Calu3 (cell line): Measurements from ENCODE around the gene SERPINF2. TPM values are rescaled to one million over a fixed set of nuclear protein-coding genes. Genes with fewer than 3 reads are reported as not detected.
A peak's percentile ranks its signal among the peaks of the same experiment; 100 is the strongest.

ENCODE experiments used
- BruUV-seq: library from RNA; stranded (reverse); fragments of 400-500 nt; replicated peaks from 2 replicates; lab custom pipeline; 2021; lab: Mats Ljungman, UMichigan
- CTCF ChIA-PET: fragments of 300-600 bp; sonication (Branson Sonifier 250); formaldehyde crosslinking; loops from one replicate; lab custom pipeline; 2022; ENCODE audit warnings: antibody characterized with exemption; lab: Charles Lee
- DNase-seq: peaks from one replicate; pipeline ENCODE4 v3.0.0; 2022
- H3K27ac Mint-ChIP-seq: one replicate; pipeline ENCODE4 v1.8.0; 2022; ENCODE audit warnings: mixed read lengths; ENCODE audit not compliant: unreplicated experiment
- H3K27me3 Mint-ChIP-seq: one replicate; pipeline ENCODE4 v1.8.0; 2022; ENCODE audit warnings: mixed read lengths; ENCODE audit not compliant: unreplicated experiment
- H3K36me3 Mint-ChIP-seq: one replicate; pipeline ENCODE4 v1.8.0; 2022; ENCODE audit warnings: mild to moderate bottlenecking, moderate library complexity, mixed read lengths; ENCODE audit not compliant: insufficient read depth, unreplicated experiment
- H3K4me1 Mint-ChIP-seq: one replicate; pipeline ENCODE4 v1.8.0; 2022; ENCODE audit warnings: mild to moderate bottlenecking, low read depth, mixed read lengths; ENCODE audit not compliant: unreplicated experiment
- H3K4me3 Mint-ChIP-seq: one replicate; pipeline ENCODE4 v1.8.0; 2022; ENCODE audit warnings: mild to moderate bottlenecking, low read depth, moderate library complexity, mixed read lengths; ENCODE audit not compliant: unreplicated experiment
- H3K9me3 Mint-ChIP-seq: one replicate; pipeline ENCODE4 v1.8.0; 2022; ENCODE audit warnings: low read depth, mixed read lengths; ENCODE audit not compliant: unreplicated experiment
- intact Hi-C: fragments of 100-400 bp; cut with micrococcal nuclease; formaldehyde crosslinking; loops from one replicate; pipeline ENCODE4 v1.10.0; 2022; ENCODE audit not compliant: unreplicated experiment
- total RNA-seq: library from RNA; stranded (reverse); gene quantifications from 2 replicates; pipeline ENCODE4 v1.2.3, GENCODE V29; 2022
- TF ChIP-seq, protein P1 (sequence below): fragments of 200-600 bp; IDR thresholded peaks from one replicate; pipeline ENCODE4 v1.8.0; 2022; ENCODE audit warnings: antibody characterized with exemption; ENCODE audit not compliant: unreplicated experiment

Gene SERPINF2
- total RNA-seq, 1 experiment from 2014 or later: 0.76 TPM

GRCh38 chr17:1715803-1716075, 26.9 kb upstream of the SERPINF2 start:
- no peak for DNase-seq
- intact Hi-C loops: no loop called here
- Mint-ChIP-seq H3K36me3 (peaks cover 78% of the 10 kb centered on the region), H3K9me3 (no peaks in the 10 kb centered on the region), H3K4me3 (peak overlapping the region; percentile 80), H3K27ac (peak overlapping the region; percentile 96), H3K4me1 (peaks cover 9% of the 10 kb centered on the region), H3K27me3 (no peaks in the 10 kb centered on the region)
- TF ChIP-seq, protein P1, sequence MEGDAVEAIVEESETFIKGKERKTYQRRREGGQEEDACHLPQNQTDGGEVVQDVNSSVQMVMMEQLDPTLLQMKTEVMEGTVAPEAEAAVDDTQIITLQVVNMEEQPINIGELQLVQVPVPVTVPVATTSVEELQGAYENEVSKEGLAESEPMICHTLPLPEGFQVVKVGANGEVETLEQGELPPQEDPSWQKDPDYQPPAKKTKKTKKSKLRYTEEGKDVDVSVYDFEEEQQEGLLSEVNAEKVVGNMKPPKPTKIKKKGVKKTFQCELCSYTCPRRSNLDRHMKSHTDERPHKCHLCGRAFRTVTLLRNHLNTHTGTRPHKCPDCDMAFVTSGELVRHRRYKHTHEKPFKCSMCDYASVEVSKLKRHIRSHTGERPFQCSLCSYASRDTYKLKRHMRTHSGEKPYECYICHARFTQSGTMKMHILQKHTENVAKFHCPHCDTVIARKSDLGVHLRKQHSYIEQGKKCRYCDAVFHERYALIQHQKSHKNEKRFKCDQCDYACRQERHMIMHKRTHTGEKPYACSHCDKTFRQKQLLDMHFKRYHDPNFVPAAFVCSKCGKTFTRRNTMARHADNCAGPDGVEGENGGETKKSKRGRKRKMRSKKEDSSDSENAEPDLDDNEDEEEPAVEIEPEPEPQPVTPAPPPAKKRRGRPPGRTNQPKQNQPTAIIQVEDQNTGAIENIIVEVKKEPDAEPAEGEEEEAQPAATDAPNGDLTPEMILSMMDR: no peak
- BruUV-seq: no TSS peak
- CTCF ChIA-PET: interaction anchor here (0.6 kb wide), 1 partner anchor 1150 kb away, joined by 4 read pairs; no protein-coding TSS in a partner anchor

DNA sequence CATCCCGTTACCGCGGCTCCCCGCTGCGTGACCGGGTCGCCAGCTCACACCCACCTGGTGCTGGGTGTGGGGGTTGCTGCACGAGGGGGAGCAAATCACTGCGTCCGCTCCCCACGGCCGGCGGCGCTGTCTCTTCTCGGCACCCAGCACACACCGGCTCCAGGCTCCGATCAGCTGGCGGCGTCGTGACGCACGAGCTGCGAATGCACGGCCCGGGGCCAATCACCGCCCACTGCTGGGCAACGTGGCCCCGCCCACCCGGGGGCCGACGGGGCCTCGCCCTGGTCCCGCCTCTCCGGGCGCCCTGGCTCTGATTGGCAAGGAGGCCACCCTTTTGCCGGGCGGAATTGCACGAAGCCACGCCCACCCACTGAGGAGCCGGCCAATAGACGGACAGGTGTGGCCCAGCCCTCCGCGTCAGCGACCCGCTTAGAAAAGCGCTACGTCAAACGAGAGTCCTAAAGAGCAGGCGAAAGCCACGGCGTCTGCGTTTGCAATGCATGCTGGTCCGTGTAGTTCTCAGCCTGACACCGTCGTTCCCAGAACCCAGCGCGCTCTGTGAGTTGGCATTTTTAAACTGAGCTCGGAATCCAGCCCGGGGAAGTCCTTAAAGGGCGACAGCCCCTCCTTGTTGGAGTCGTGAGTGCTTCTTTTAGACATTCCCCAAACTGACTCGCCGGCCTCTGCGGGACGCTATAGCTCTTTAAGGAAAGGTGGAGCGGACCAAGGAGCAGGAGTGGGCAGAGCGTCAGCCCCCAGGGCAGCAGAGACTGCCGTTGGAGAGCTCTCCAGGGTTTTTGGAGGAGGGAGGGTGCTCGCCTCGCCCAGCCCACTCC, 26.4 kb upstream of the SERPINF2 start:
- intact Hi-C loops: no loop called here
- peak; percentile 99 for DNase-seq
- peak overlapping the region; percentile 80 for H3K4me3 Mint-ChIP-seq
- TF ChIP-seq, protein P1: no peak
- H3K4me1 Mint-ChIP-seq: peaks cover 6% of the 10 kb centered on the region
- H3K36me3 Mint-ChIP-seq: peaks cover 72% of the 10 kb centered on the region
- no TSS peak for BruUV-seq
- CTCF ChIA-PET: interaction anchor here (0.6 to 1.5 kb wide), 6 partner anchors 47 to 1151 kb away, joined by 3 to 7 read pairs (median 4); partner anchors contain the start of gene RILP
- no peaks in the 10 kb centered on the region for H3K27me3 Mint-ChIP-seq
- peak overlapping the region; percentile 96 for H3K27ac Mint-ChIP-seq
- no peaks in the 10 kb centered on the region for H3K9me3 Mint-ChIP-seq

GRCh38 chr17:1716912-1717695, 25.6 kb upstream of the SERPINF2 start:
- Mint-ChIP-seq H3K9me3 (no peaks in the 10 kb centered on the region), H3K36me3 (peaks cover 64% of the 10 kb centered on the region), H3K4me3 (peak overlapping the region; percentile 80), H3K4me1 (no peaks in the 10 kb centered on the region), H3K27ac (peak overlapping the region; percentile 96), H3K27me3 (no peaks in the 10 kb centered on the region)
- CTCF ChIA-PET: interaction anchor here (0.5 to 1.5 kb wide), 7 partner anchors 8 to 722 kb away, joined by 3 to 7 read pairs (median 5); partner anchors contain the start of gene RILP
- DNase-seq: peak; percentile 90
- TF ChIP-seq, protein P1: no peak
- BruUV-seq: TSS peak; percentile 74
- intact Hi-C loops: no loop called here

- intact Hi-C loops: no loop called here
- CTCF ChIA-PET: no interaction called here
- H3K27me3 Mint-ChIP-seq: no peaks in the 10 kb centered on the region
- no TSS peak for BruUV-seq
- DNase-seq: no peak
- H3K4me1 Mint-ChIP-seq: no peaks in the 10 kb centered on the region
- TF ChIP-seq, protein P1: no peak
- peak overlapping the region; percentile 96 for H3K27ac Mint-ChIP-seq
- H3K36me3 Mint-ChIP-seq: peaks cover 56% of the 10 kb centered on the region
- no peaks in the 10 kb centered on the region for H3K9me3 Mint-ChIP-seq
- H3K4me3 Mint-ChIP-seq: no peak overlapping the region
Measured at GRCh38 chr17:1718362-1719165, 24.1 kb upstream of the SERPINF2 start.
